ENCODE results near the gene MAMDC2. TPM values are rescaled to one million over a fixed set of nuclear protein-coding genes. Genes with fewer than 3 reads are reported as not detected.

MAMDC2 gene
- total RNA-seq, 1 experiment from 2014 or later, result 4.6 TPM

GRCh38 chr9:70127540-70128416 lies 84.1 kb downstream of the MAMDC2 start:
- no peak overlapping the region for H2AFZ ChIP-seq (ENCODE audit: low read length)
- H3K4me2 ChIP-seq (ENCODE audit: insufficient read depth, insufficient read length, low read length), result no peak overlapping the region
- H3K4me1 ChIP-seq (ENCODE audit: insufficient read depth, low read length), result no peaks in the 10 kb centered on the region
- no CpG with 5 or more reads among the region's 7 CpGs for WGBS (ENCODE audit: extremely low coverage, insufficient read length, low lambda C conversion rate)
- no peaks in the 10 kb centered on the region for H3K23me2 ChIP-seq (ENCODE audit: insufficient read length, low read depth, low read length, poor library complexity, severe bottlenecking)
- Mint-ChIP-seq H3K27me3 (ENCODE audit: low read depth) (no peaks in the 10 kb centered on the region), H3K9me3 (no peaks in the 10 kb centered on the region), H3K4me3 (no peak overlapping the region), H3K36me3 (ENCODE audit: insufficient read depth in 1 of 3, low read depth in 3 of 3) (peaks cover 0 to 6% (median 0%) of the 10 kb centered on the region in 3 experiments; a peak in 2 of 7 replicates), H3K4me1 (peaks cover 0 to 4% of the 10 kb centered on the region in 2 experiments; a peak in 2 of 4 replicates), H3K27ac (no peak overlapping the region; a peak in 2 of 7 replicates)
- no peaks in the 10 kb centered on the region for H3K9me3 ChIP-seq (ENCODE audit: control insufficient read depth, low read depth, low read length)
- H3K4ac ChIP-seq (ENCODE audit: low read depth, low read length), result no peak overlapping the region
- no peak for DNase-seq
- H4K20me1 ChIP-seq (ENCODE audit: control insufficient read depth, insufficient read depth, insufficient read length), result no peaks in the 10 kb centered on the region
- H4K8ac ChIP-seq (replicated peaks; ENCODE audit: insufficient read length, low read depth, low read length), result no peak overlapping the region
- H3K18ac ChIP-seq (ENCODE audit: insufficient read length, low read depth, low read length), result no peak overlapping the region
- H3K79me2 ChIP-seq (ENCODE audit: insufficient read depth, low read length), result no peaks in the 10 kb centered on the region
- H4K5ac ChIP-seq (ENCODE audit: insufficient read length, low read depth, low read length), result no peak overlapping the region
- no peak overlapping the region for H3K9ac ChIP-seq (ENCODE audit: extremely low read depth, insufficient read length, low read length)
- H2BK15ac ChIP-seq (ENCODE audit: low read depth, low read length), result no peak overlapping the region
- H2BK20ac ChIP-seq (ENCODE audit: low read depth, low read length, poor library complexity, severe bottlenecking), result no peak overlapping the region
- no peak overlapping the region for H3K56ac ChIP-seq (ENCODE audit: insufficient read length, low read depth, low read length)
- H3K27me3 ChIP-seq (ENCODE audit: insufficient read depth, low read length), result no peaks in the 10 kb centered on the region
- no peak overlapping the region for H3K27ac ChIP-seq (ENCODE audit: insufficient read length, low read depth, low read length)
- H3K23ac ChIP-seq (ENCODE audit: insufficient read length, low read depth, low read length), result no peak overlapping the region
- no peak overlapping the region for H4K91ac ChIP-seq (ENCODE audit: insufficient read length, low read depth, low read length)
- no peak overlapping the region for H2BK120ac ChIP-seq (ENCODE audit: low read depth, low read length, poor library complexity, severe bottlenecking)
- no peak overlapping the region for H2BK12ac ChIP-seq (ENCODE audit: insufficient read length, low read depth, low read length)
- no peak overlapping the region for H3T11ph ChIP-seq (ENCODE audit: low read length)
- no peak for TF ChIP-seq CTCF (conservative IDR thresholded peaks at IDR 0.05)
- H3K79me1 ChIP-seq (ENCODE audit: insufficient read depth, low read depth, low read length, poor library complexity, severe bottlenecking), result no peaks in the 10 kb centered on the region
- no peak overlapping the region for H3K14ac ChIP-seq (ENCODE audit: insufficient read depth, low read length)
- H2BK5ac ChIP-seq (ENCODE audit: insufficient read length, low read length), result no peak overlapping the region
- H2AK5ac ChIP-seq (ENCODE audit: insufficient read length, low read length), result no peak overlapping the region
